Left hindlimb (tissue), 1 donor: ENCODE measurements around the gene NXPE1.
"Not testable (repeated sequence)": the region's sequence is repeated elsewhere in the genome, so short reads cannot be mapped to it uniquely, and the experiment has no call there.

ENCODE experiments used
- DNase-seq: peaks from one replicate; pipeline ENCODE4 v3.0.0-alpha.2; 2018

NXPE1 gene

DNA sequence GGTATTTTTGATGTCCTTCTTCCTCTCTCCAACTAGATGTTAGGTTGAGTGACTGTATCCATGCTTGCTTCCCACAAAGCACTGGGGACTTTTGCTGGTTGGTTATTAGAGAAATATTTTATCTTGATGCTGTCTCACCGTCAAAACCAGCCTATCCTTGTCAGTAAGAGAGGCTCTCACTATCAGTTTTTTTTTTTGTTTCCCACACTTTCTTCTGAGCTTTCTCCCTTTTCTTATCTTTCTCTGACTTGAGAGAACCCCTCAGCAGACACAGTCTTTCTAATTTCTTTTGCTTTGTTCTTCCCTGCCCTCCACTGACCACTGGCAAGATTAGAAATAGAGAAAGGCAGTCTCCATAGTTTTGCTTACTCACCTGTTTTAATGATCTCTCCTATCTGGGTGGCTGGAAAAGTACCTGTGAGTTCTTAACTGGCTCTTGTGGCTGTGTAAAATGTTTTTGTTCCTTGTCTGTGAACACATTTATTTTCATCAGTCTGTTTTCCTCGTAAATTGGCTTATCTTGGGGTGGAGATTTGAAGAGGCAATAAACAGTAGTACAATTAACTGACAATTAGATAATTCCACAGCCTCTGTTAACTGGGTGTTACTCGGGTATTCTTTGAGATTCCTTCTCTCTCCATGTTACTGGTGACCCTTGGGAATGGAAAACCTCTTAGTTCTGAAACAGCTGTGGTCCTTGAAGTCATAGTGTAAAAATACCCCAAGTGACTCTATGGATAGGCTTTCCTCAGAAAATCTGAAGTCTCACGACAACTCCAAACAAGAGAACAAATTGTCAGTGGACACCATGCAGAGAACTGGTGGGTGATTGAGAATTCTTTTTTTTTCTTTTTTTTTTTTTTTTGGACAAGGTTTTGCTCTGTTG, at the start of gene NXPE1:
Gene NXPE1 (minus strand): TSS at position 457 of the 886 bp plus-strand sequence. CDS start 8,680 bp downstream, outside the sequence.
- no peak for DNase-seq

DNA sequence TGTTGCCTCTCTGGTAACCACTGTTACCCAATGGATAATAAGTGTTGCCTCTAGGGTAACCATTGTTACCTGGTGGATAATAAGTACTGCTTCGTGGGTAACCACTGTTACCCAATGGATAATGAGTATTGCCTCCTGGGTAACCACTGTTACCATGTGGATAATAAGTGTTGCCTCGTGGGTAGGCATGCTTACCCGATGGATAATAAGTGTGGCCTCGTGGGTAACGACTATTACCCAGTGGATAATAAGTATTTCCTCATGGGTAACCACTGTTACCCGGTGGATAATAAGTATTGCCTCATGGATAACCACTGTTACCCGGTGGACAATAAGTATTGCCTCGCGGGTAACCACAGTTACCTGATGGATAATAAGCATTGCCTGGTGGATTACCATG, 49.7 kb upstream of the NXPE1 start:
- DNase-seq = no peak

DNA sequence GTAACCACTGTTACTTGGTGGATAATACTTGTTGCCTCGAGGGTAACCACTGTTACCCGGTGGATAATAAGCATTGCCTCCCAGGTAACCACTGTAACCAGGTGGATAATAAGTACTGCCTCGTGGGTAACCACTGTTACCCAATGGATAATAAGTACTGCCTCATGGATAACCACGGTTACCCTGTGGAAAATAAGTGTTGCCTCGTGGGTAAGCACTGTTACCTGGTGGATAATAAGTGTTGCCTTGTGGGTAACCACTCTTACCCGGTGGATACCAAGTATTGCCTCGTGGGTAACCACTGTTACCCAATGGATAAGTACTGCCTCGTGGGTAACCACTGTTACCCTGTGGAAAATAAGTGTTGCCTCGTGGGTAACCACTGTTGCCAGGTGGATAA, 48.9 kb upstream of the NXPE1 start:
- DNase-seq = not testable (repeated sequence)

DNA sequence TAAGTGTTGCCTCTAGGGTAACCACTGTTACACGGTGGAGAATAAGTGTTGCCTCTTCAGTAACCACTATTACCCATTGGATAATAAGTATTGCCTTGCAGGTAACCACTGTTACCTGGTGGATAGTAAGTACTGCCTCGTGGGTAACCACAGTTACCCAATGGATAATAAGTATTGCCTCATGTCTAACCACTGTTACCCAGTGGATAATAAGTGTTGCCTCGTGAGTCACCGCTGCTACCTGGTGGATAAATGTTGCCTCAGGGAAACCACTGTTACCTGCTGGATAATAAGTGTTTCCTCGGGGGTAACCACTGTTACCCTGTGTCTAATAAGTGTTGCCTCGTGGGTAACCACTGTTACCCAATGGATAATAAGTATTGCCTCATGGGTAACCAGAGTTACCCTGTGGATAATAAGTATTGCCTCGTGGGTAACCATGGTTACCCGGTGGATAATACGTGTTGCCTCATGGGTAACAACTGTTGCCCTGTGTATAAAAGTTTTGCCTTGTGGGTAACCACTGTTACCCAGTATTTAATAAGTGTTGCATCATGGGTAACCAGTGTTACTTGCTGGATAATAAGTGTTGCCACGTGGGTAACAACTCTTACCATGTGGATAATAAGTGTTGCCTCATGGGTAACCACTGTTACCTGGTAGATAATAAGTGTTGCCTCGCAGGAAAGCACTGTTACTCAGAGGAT, 48.2 kb upstream of the NXPE1 start:
- DNase-seq = no peak

DNA sequence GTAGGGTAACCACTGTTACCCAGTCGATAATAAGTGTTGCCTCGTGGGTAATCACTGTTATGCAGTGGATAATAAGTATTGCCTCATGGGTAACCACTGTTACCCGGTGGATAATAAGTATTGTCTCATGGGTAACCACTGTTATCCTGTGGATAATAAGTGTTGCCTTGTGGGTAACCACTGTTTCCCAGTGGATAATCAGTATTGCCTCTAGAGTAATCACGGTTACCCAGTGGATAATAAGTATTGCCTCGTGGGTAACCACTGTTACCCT, 47.1 kb upstream of the NXPE1 start:
- DNase-seq = not testable (repeated sequence)

DNA sequence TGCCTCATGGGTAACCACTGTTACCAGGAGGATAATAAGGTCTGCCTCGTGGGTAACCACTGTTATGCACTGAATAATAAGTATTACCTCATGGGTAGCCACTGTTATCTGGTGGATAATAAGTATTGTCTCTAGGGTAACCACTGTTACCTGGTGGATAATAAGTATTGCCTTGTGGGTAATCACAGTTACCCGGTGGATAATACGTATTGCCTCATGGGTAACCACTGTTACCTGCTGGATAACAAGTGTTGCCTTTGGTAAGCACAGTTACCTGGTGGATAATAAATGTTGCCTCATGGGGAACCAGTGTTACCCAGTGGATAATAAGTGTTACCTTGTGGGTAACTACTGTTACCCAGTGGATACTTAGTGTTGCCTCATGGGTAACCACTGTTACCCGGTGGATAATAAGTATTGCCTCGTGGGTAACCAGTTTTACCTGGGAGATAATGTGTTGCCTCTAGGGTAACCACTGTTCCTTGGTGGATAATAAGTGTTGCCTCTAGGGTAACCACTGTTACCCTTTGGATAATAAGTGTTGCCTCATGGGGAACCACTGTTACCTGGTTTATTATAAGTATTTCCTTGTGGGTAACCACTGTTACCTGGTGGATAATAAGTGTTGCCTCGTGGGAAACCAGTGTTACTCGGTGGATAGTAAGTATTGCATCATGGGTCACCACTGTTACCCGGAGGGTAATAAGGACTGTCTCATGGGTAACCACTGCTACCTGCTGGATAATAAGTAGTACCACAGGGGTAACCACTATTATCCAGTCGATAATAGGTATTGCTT, 46.5 kb upstream of the NXPE1 start:
- no peak for DNase-seq

DNA sequence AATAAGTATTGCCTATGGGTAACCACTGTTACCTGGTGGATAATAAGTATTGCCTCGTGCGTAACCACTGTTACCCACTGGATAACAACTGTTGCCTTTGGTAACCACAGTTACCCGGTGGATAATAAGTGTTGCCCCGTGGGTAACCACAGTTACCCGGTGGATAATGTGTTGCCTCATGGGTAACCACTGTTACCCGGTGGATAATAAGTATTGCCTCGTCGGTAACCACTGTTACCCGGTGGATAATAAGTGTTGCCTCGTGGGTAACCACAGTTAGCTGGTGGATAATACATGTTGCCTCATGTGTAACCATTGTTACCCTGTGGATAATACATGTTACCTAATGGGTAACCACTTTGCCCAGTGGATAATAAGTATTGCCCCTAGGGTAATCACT, 45.7 kb upstream of the NXPE1 start:
- DNase-seq = no peak

DNA sequence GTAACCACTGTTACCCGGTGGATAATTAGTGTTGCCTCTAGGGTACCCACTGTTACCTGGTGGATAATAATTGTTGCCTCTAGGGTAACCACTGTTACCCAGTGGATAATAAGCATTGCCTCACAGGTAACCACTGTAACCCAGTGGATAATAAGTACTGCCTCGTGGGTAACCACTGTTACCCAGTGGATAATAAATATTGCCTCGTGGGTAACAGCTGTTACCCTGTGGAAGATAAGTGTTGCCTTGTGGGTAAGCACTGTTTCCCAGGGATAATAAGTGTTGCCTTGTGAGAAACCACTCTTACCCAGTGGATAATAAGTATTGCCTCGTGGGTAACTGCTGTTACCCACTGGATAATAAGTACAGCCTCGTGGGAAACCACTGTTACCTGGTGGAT, 45.2 kb upstream of the NXPE1 start:
- no peak for DNase-seq

DNA sequence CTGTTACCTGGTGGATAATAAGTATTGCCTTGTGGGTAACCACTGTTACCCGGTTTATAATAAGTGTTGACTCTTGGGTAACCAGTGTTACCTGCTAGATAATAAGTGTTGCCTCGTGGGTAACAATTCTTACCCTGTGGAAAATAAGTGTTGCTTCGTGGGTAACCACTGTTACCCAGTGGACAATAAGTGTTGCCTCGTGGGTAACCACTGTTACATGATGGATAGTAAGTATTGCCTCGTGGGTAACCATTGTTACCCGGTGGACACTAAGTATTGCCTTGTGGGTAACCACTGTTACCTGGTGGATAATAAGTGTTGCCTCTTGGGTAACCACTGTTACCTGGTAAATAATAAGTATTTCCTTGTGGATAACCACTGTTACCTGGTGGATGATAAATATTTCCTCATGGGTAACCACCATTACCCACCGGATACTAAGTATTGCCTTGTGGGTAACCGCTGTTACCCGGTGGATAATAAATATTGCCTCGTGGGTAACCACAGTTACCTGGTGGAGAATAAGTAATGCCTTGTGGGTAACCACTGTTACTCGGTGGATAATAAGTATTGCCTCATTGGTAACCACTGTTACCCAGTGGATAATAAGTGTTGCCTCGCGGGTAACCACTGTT, 44.6 kb upstream of the NXPE1 start:
- DNase-seq = no peak

DNA sequence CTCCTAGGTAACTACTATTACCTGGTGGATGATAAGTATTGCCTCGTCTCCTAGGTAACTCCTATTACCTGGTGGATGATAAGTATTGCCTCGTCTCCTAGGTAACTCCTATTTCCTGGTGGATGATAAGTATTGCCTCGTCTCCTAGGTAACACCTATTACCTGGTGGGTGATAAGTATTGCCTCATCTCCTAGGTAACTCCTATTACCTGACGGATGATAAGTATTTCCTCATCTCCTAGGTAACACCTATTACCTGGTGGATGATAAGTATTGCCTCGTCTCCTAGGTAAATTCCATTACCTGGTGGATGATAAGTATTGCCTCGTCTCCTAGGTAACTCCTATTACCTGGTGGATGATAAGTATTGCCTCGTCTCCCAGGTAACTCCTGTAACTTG, 43.5 kb upstream of the NXPE1 start:
- DNase-seq = not testable (repeated sequence)

DNA sequence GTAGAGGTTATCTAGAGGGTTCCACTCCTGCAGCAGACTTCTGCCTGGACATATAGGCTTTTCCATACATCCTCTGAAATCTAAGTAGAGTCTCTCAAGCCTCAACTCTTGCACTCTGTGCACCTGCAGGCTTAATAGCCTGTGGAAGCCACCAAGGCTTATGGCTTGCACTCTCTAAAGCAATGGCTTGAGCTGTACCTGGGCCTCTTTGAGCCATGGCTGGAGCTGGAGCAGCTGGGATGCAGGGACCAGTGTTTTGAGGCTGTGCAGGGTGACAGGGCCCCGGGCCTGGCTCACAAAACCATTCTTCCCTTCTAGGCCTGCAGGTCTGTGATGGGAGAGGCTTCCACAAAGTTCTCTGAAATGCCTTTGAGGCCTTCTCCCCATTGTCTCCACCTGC, 38.8 kb upstream of the NXPE1 start:
- DNase-seq = no peak

DNA sequence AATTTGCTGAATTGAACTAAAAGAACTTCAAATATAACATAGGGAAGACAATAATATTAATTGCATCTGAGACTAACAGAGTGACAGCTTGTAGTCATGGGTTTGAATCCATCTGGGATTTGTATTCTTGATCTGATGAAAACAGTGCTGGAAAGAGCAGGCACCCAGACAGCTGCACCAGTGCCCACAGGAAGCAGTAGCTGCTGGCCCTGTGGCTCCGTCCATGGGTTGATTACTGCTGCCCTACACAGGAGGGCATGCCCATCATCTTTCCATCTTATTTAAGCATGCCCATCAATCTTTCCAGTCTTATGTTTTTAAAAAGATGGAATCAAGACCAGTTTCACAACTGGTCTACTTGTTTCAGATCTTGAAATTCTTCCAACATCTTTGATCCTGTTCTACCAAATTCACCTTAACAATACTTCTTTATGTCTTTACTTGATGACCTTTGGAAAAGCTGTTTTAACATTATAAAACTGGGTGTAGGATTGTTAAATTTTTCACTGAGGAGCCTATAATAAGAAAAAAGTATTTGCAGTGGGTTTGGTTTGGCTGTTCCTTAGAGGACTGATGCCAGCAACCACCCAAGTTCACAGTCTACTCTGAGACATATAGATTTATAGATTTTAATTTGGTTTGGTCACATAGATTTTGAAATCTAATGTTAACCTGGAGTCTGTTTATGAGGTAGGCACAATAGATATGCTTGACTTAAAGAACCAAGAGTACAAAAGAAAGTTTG, 36.7 kb upstream of the NXPE1 start:
- no peak for DNase-seq

DNA sequence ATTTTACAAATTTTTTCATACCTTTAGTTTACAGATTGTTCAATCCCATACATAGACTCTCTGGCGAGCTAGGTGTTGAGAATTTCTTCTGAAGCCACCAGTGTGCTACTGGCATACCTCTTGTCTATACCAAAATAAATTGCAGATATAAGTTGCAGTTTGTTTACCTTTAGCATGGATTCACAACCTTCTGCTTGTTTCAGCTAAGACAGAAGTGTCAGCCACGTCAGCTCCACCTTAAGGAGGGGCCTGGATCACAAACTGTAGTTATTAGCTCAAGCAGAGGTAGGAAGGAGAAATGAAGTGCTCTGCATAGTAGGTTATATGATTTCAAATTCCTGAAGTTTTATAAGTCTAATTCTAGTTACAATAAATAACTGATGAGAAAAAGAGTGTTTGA, 35.9 kb upstream of the NXPE1 start, which contains the start of gene NXPE4:
Gene NXPE4 (minus strand): TSS at position 216 of the 400 bp plus-strand sequence. CDS start 1,027 bp downstream, outside the sequence.
- no peak for DNase-seq

DNA sequence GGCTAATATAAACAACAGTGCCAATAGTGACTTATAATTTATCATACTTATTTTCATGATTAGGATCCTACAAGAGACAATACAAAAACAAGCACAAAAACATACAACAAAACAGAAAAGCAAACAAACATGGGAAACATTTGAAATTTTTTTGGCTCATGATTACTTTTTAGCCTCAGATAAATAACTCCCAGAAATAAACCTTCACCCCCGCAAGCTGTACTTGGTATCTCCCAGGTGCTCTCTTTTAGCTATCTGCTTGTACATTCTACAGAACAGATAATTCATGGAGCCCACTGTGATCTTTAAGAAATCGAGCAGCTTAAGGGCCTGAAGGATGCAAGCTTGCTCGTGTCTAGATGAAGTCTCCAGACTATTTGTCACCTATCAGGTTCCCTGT, 35.0 kb upstream of the NXPE1 start:
- no peak for DNase-seq

DNA sequence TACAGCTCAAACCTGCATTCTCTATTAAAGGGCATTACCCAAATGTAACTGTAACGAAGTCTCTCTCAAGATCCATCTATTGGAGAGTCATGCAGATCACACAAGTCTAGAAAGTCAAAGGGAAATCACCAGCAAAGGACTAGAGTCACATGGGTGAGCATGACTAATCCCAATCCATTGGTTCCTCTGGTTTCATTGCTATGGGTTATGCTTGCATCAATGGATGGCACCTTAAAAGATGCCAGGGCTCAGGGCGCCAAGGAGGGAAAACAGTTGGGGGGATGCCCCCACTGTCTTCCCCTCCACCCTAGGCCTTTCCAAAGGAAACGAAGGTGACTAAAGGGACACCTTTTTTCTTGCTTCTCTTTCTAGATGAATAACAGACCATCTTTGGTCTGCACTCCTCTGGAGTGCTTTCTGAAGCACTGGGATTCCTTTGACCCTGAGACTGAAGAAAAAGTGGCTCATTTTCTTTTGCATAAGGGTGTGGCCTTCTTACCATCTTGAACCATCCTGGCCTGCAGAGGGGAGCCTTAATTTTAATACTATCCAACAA, 27.8 kb upstream of the NXPE1 start:
- no peak for DNase-seq

DNA sequence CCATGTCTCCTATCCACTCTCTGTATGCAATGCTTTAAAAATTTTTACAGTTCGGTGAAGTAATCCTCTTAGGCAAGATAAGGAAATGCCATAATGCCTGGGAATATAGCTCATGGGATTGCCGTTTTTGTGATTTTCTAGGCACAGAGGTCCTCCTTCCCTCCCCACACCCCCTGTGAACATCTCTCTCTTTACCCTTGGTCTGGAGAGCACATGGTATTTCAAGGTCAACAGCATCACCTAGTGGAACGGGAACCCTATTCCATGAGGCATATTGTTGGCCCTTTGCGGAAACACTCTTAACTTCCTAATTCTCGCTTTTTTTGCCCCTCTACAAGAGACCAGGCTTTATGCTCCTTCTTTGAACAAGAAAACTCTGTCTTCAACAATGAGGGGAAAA, 27.1 kb upstream of the NXPE1 start:
- DNase-seq = no peak

DNA sequence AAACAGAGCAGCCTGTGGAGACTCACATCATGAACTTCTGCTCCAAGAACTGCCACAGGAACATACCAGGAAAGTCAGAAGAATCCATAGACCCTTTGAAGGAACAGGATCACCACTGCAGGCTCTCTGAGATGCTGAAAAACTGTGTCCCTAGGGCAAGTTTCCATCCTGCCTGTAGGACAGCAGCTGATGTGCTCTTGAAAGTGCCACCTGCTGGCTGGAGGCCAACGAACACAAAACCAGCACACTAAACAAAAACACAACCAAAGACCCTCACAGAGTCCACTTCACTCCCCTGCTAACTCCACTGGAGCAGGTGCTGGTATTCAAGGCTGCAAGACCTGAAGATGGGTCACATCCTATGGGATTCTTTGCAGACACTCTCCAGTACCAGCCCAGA, 12.0 kb upstream of the NXPE1 start:
- DNase-seq = no peak

DNA sequence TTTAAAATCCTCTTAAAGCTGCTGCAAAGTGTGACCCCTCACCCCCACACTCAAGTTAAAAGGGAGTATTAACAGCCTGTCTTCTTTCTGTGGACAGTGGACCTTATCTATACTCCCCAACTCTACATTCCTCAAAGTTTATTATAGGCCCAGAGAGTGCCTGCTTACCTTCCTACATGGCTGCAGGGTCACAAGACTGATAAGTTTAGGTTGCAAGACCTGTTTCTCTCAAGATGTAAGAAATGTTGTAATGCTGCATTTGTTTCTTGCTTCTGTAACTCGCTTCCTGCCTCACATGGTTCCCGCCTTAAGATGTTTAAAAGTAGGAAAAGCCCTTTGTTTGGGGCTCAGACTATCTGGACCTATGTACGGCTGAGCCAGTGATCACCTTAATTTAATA, 10.1 kb upstream of the NXPE1 start:
- no peak for DNase-seq

DNA sequence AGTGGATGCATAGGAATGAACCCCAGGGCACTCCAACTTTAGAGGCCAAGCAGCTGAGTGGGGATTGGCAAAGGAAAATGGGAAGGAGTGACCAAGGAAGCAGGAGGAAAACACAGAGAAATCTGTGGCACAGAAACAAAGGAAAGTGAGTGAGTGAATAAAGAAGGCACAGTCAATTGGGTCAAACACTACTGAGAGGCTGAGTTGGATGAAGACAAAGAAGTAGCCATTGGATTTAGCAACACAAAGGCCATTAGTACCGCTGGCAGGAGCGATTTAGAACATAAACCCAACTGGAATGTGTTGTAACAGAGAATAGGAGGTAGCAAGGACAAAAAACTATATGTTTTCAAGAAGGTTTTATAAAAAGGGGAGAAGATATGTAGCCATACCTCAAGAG, 6.6 kb upstream of the NXPE1 start:
- DNase-seq = no peak

DNA sequence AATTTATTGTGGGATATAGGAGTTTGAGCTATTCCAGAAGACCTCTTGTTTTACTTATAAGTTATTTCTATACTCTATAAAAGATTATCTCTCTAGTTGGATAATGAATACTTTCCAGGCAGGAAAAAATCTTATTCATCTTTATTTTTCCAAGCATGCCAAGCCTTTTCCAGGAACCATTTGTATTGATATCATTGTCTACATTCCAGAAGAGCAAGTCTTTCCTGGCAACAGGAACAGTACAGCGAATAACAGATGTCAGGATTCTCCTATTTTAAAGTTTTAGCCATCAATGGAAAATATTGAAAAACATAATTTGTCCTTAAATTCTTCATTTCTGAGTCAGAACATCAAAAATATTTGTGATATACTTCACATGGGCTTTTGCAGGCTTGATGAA, 5.2 kb upstream of the NXPE1 start:
- DNase-seq = no peak

DNA sequence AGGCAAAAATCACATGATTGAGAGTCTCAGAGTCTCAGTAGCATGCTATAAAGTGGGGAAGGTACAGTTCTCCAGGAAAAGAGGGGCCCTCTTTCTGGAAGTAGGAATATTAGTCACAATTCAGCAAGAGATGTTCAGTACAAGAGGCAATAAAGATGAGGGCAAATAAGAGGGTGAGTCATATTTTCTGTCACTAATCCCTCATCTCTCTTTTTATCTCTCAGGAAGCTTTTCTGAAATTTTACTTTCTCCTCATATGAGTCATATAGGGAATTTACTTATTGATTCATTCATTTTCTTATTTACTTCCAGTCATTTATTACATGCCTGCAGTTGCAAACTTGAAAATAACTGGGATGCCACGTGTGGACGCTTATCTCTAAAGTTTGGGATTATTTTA, 3.4 kb upstream of the NXPE1 start:
- no peak for DNase-seq
